ENCODE measurements around the gene RCSD1.

- TF ChIP-seq CTCF (IDR thresholded peaks at IDR 0.05; ENCODE audit: insufficient read depth, low read length) (no peak), POLR2AphosphoS5 (IDR thresholded peaks at IDR 0.05; ENCODE audit: low read depth) (0 out of 2 replicates have a peak, but pooled peaks have one; percentile 27), GABPA (IDR thresholded peaks at IDR 0.05; ENCODE audit: low read depth) (no peak), REST (IDR thresholded peaks at IDR 0.05; ENCODE audit: insufficient replicate concordance, low read depth) (no peak)
Measured at GRCh38 chr1:167645625-167646414, 15.8 kb downstream of the RCSD1 start.
